Muscle layer of duodenum (tissue), 2 donors: ENCODE data around the gene CNOT1.
"Not testable (repeated sequence)": the region's sequence is repeated elsewhere in the genome, so short reads cannot be mapped to it uniquely, and the experiment has no call there.

Experiments used
- H3K27ac ChIP-seq: one replicate; pipeline ENCODE4 v1.7.0; 2013; ENCODE audit warnings: mild to moderate bottlenecking, low read length
- H3K27me3 ChIP-seq: one replicate; pipeline ENCODE4 v1.7.0; 2013; ENCODE audit warnings: low read depth, mild to moderate bottlenecking, control low read depth, low read length
- H3K36me3 ChIP-seq, 2 donors: one replicate each; pipeline ENCODE4 v1.7.0; 2013; ENCODE audit warnings: low read length in 2 of 2, control low read depth in 1 of 2, mild to moderate bottlenecking in 1 of 2; ENCODE audit not compliant: insufficient read depth in 2 of 2, control insufficient read depth in 1 of 2
- H3K4me1 ChIP-seq, 2 donors: one replicate each; pipeline ENCODE4 v1.7.0; 2013; ENCODE audit warnings: low read length in 2 of 2, mild to moderate bottlenecking in 2 of 2, control low read depth in 1 of 2, moderate library complexity in 1 of 2; ENCODE audit not compliant: insufficient read depth in 2 of 2, control insufficient read depth in 1 of 2
- H3K4me3 ChIP-seq, 2 donors: one replicate each; pipeline ENCODE4 v1.7.0; 2013; ENCODE audit warnings: low read length in 2 of 2, low read depth in 1 of 2, mild to moderate bottlenecking in 1 of 2
- H3K9me3 ChIP-seq, 2 donors: one replicate each; pipeline ENCODE4 v1.7.0; 2013; ENCODE audit warnings: low read length in 2 of 2, control low read depth in 1 of 2, mild to moderate bottlenecking in 1 of 2; ENCODE audit not compliant: control insufficient read depth in 1 of 2
- donor health status: healthy.

Gene CNOT1

GRCh38 chr16:58577141-58577540, 52.5 kb downstream of the CNOT1 start:
- Histone ChIP-seq H3K36me3 (peaks cover 74 to 88% of the 10 kb centered on the region in 2 donors), H3K9me3 (no peaks in the 10 kb centered on the region), H3K4me3 (no peak overlapping the region), H3K4me1 (no peaks in the 10 kb centered on the region), H3K27me3 (no peaks in the 10 kb centered on the region), H3K27ac (no peak overlapping the region)

- Histone ChIP-seq H3K27me3 (no peaks in the 10 kb centered on the region), H3K27ac (no peak overlapping the region), H3K9me3 (no peaks in the 10 kb centered on the region), H3K4me1 (no peaks in the 10 kb centered on the region), H3K36me3 (peaks cover 56 to 82% of the 10 kb centered on the region in 2 donors), H3K4me3 (no peak overlapping the region)
Observed at GRCh38 chr16:58574895-58575294, 54.7 kb downstream of the CNOT1 start.

GRCh38 chr16:58565697-58566096, 63.9 kb downstream of the CNOT1 start:
- H3K4me3 ChIP-seq, H3K27ac ChIP-seq, H3K9me3 ChIP-seq, H3K4me1 ChIP-seq, H3K27me3 ChIP-seq: not testable (repeated sequence)
- peaks cover 41 to 44% of the 10 kb centered on the region in 2 donors for H3K36me3 ChIP-seq

- H3K9me3 ChIP-seq = no peaks in the 10 kb centered on the region
- H3K4me3 ChIP-seq = no peak overlapping the region
- peaks cover 49% of the 10 kb centered on the region in 2 donors for H3K36me3 ChIP-seq
- no peaks in the 10 kb centered on the region for H3K27me3 ChIP-seq
- no peak overlapping the region for H3K27ac ChIP-seq
- no peaks in the 10 kb centered on the region for H3K4me1 ChIP-seq
Observed at GRCh38 chr16:58563775-58564174, 65.9 kb downstream of the CNOT1 start.

- Histone ChIP-seq H3K27me3 (no peaks in the 10 kb centered on the region), H3K9me3 (no peaks in the 10 kb centered on the region), H3K36me3 (peaks cover 51 to 52% of the 10 kb centered on the region in 2 donors), H3K4me1 (no peaks in the 10 kb centered on the region), H3K4me3 (no peak overlapping the region), H3K27ac (no peak overlapping the region)
Observed at GRCh38 chr16:58563235-58563634, 66.4 kb downstream of the CNOT1 start.

GRCh38 chr16:58556678-58557077, 72.9 kb downstream of the CNOT1 start:
- H3K27ac ChIP-seq = no peak overlapping the region
- H3K36me3 ChIP-seq = peaks cover 59 to 62% of the 10 kb centered on the region in 2 donors
- H3K4me1 ChIP-seq = peaks cover 2 to 6% of the 10 kb centered on the region in 2 donors
- H3K9me3 ChIP-seq = no peaks in the 10 kb centered on the region
- H3K4me3 ChIP-seq = no peak overlapping the region
- no peaks in the 10 kb centered on the region for H3K27me3 ChIP-seq

- H3K27ac ChIP-seq = no peak overlapping the region
- H3K9me3 ChIP-seq = no peaks in the 10 kb centered on the region
- H3K4me1 ChIP-seq = peaks cover 6 to 35% of the 10 kb centered on the region in 2 donors
- H3K36me3 ChIP-seq = peaks cover 58 to 70% of the 10 kb centered on the region in 2 donors
- H3K27me3 ChIP-seq = no peaks in the 10 kb centered on the region
- H3K4me3 ChIP-seq = no peak overlapping the region
Observed at GRCh38 chr16:58551496-58551895, 78.1 kb downstream of the CNOT1 start.

- Histone ChIP-seq H3K27ac (no peak overlapping the region), H3K4me1 (peaks cover 6 to 35% of the 10 kb centered on the region in 2 donors), H3K36me3 (peaks cover 62 to 72% of the 10 kb centered on the region in 2 donors), H3K4me3 (no peak overlapping the region), H3K9me3 (no peaks in the 10 kb centered on the region), H3K27me3 (no peaks in the 10 kb centered on the region)
Observed at GRCh38 chr16:58548378-58548777, 81.2 kb downstream of the CNOT1 start.

GRCh38 chr16:58543685-58544084, 85.9 kb downstream of the CNOT1 start:
- H3K27ac ChIP-seq = no peak overlapping the region
- H3K36me3 ChIP-seq = peaks cover 80 to 81% of the 10 kb centered on the region in 2 donors
- peaks cover 0 to 16% of the 10 kb centered on the region in 2 donors for H3K4me1 ChIP-seq
- H3K9me3 ChIP-seq = no peaks in the 10 kb centered on the region
- no peak overlapping the region for H3K4me3 ChIP-seq
- no peaks in the 10 kb centered on the region for H3K27me3 ChIP-seq

- H3K36me3 ChIP-seq = peaks cover 86 to 94% of the 10 kb centered on the region in 2 donors
- no peak overlapping the region for H3K4me3 ChIP-seq
- H3K9me3 ChIP-seq = no peaks in the 10 kb centered on the region
- no peak overlapping the region for H3K27ac ChIP-seq
- H3K4me1 ChIP-seq = peaks cover 0 to 3% of the 10 kb centered on the region in 2 donors
- no peaks in the 10 kb centered on the region for H3K27me3 ChIP-seq
Observed at GRCh38 chr16:58542291-58542690, 87.3 kb downstream of the CNOT1 start.

- Histone ChIP-seq H3K9me3 (no peaks in the 10 kb centered on the region), H3K27me3 (no peaks in the 10 kb centered on the region)
Observed at GRCh38 chr16:58541711-58542110, 87.9 kb downstream of the CNOT1 start.

GRCh38 chr16:58537124-58537906, 92.3 kb downstream of the CNOT1 start:
- no peak overlapping the region for H3K27ac ChIP-seq

More at GRCh38 chr16:58541711-58542110, 87.9 kb downstream of the CNOT1 start:
- no peak overlapping the region for H3K4me3 ChIP-seq
- H3K4me1 ChIP-seq = no peaks in the 10 kb centered on the region
- H3K36me3 ChIP-seq = peaks cover 86 to 94% of the 10 kb centered on the region in 2 donors
- no peak overlapping the region for H3K27ac ChIP-seq

More at GRCh38 chr16:58537124-58537906, 92.3 kb downstream of the CNOT1 start:
- Histone ChIP-seq H3K4me1 (no peaks in the 10 kb centered on the region), H3K9me3 (no peaks in the 10 kb centered on the region), H3K27me3 (no peaks in the 10 kb centered on the region), H3K36me3 (peaks cover 76 to 94% of the 10 kb centered on the region in 2 donors), H3K4me3 (no peak overlapping the region)
